Neural cell (in vitro differentiated cells): ENCODE results near the gene BCAT1. TPM values are rescaled to one million over a fixed set of nuclear protein-coding genes. Genes with fewer than 3 reads are reported as not detected.

ENCODE experiments used
- H2AFZ ChIP-seq: fragments of 200-600, 300-800 bp; sonication (generic), shearing (Covaris generic); 2 replicates; pipeline ENCODE4 v1.6.0; 2014; ENCODE audit warnings: low read depth, mild to moderate bottlenecking, antibody characterized with exemption, low read length, moderate library complexity
- H3F3A ChIP-seq: fragments of 200-600 bp; shearing (Covaris generic); 2 replicates; pipeline ENCODE4 v1.6.1; 2016; ENCODE audit warnings: mild to moderate bottlenecking, moderate library complexity, mixed read lengths, antibody characterized with exemption, low read length; ENCODE audit not compliant: insufficient read depth, poor library complexity, severe bottlenecking
- H3K27ac ChIP-seq: fragments of 200-600, 300-800 bp; sonication (generic), shearing (Covaris generic); 2 replicates; pipeline ENCODE4 v1.5.1; 2014; ENCODE audit warnings: mild to moderate bottlenecking, low read length, moderate library complexity
- H3K27me3 ChIP-seq: fragments of 300-800, 200-600 bp; sonication (generic), shearing (Covaris generic); 2 replicates; pipeline ENCODE4 v1.6.0; 2014; ENCODE audit warnings: mild to moderate bottlenecking, low read depth, low read length, moderate library complexity; ENCODE audit not compliant: insufficient read depth
- H3K36me3 ChIP-seq: fragments of 300-800, 200-600 bp; sonication (generic), shearing (Covaris generic); 2 replicates; pipeline ENCODE4 v1.5.1; 2014; ENCODE audit warnings: mild to moderate bottlenecking, antibody characterized with exemption, low read length, moderate library complexity; ENCODE audit not compliant: insufficient read depth
- H3K4me2 ChIP-seq: fragments of 300-800, 200-600 bp; sonication (generic), shearing (Covaris generic); 2 replicates; pipeline ENCODE4 v1.6.0; 2014; ENCODE audit warnings: mild to moderate bottlenecking, low read length
- H3K4me3 ChIP-seq: fragments of 300-800, 200-600 bp; sonication (generic), shearing (Covaris generic); 2 replicates; pipeline ENCODE4 v1.5.1; 2014; ENCODE audit warnings: mild to moderate bottlenecking, low read length, moderate library complexity
- H3K79me2 ChIP-seq: fragments of 200-600 bp; shearing (Covaris generic); replicated peaks from 2 replicates; pipeline ENCODE4 v1.6.0; 2014; ENCODE audit warnings: mild to moderate bottlenecking, low read length, moderate library complexity; ENCODE audit not compliant: insufficient read depth
- H3K9ac ChIP-seq: fragments of 300-800, 200-600 bp; sonication (generic), shearing (Covaris generic); 2 replicates; pipeline ENCODE4 v1.6.1; 2016; ENCODE audit warnings: mild to moderate bottlenecking, low read length, mixed read lengths
- H3K9me2 ChIP-seq: fragments of 200-600 bp; shearing (Covaris generic); 2 replicates; pipeline ENCODE4 v1.6.1; 2016; ENCODE audit warnings: mild to moderate bottlenecking, low read length, mixed read lengths; ENCODE audit not compliant: insufficient read depth
- H3K9me3 ChIP-seq: fragments of 200-600, 300-800 bp; sonication (generic), shearing (Covaris generic); 2 replicates; pipeline ENCODE4 v1.6.1; 2016; ENCODE audit warnings: mild to moderate bottlenecking, mixed run types, low read length, moderate library complexity, mixed read lengths
- H4K20me1 ChIP-seq: fragments of 200-600 bp; shearing (Covaris generic); 2 replicates; pipeline ENCODE4 v1.6.1; 2016; ENCODE audit warnings: mild to moderate bottlenecking, mixed run types; ENCODE audit not compliant: insufficient read depth
- CTCF ChIP-seq: fragments of 450-650 bp; IDR thresholded peaks from 2 replicates; pipeline ENCODE4 v1.5.1; 2014; ENCODE audit warnings: antibody characterized with exemption, mild to moderate bottlenecking, moderate library complexity; ENCODE audit not compliant: poor library complexity, severe bottlenecking
- EP300 ChIP-seq: fragments of 450-650 bp; conservative IDR thresholded peaks from 2 replicates; pipeline ENCODE4 v1.6.1; 2014; ENCODE audit warnings: antibody characterized with exemption, mild to moderate bottlenecking, moderate library complexity; ENCODE audit not compliant: poor library complexity, severe bottlenecking
- EZH2 ChIP-seq: fragments of 200-600, 300-800 bp; shearing (Covaris generic), sonication (generic); IDR thresholded peaks from 2 replicates; pipeline ENCODE4 v1.6.1; 2014; ENCODE audit warnings: antibody characterized with exemption, low read length, borderline replicate concordance, mild to moderate bottlenecking; ENCODE audit not compliant: insufficient read depth, poor library complexity, severe bottlenecking
- MXI1 ChIP-seq: fragments of 450-650 bp; conservative IDR thresholded peaks from 2 replicates; pipeline ENCODE4 v1.6.1; 2014; ENCODE audit warnings: antibody characterized with exemption, mild to moderate bottlenecking; ENCODE audit not compliant: poor library complexity, severe bottlenecking
- POLR2AphosphoS5 ChIP-seq: IDR thresholded peaks from 2 replicates; pipeline ENCODE4 v1.6.1; 2012
- RAD21 ChIP-seq: fragments of 450-650 bp; conservative IDR thresholded peaks from 2 replicates; pipeline ENCODE4 v1.6.1; 2014; ENCODE audit warnings: antibody characterized with exemption, mild to moderate bottlenecking, moderate library complexity
- REST ChIP-seq: IDR thresholded peaks from 2 replicates; pipeline ENCODE4 v1.6.1; 2012; ENCODE audit warnings: borderline replicate concordance
- SMC3 ChIP-seq: fragments of 450-650 bp; conservative IDR thresholded peaks from 2 replicates; pipeline ENCODE4 v1.6.1; 2014; ENCODE audit warnings: antibody characterized with exemption, mild to moderate bottlenecking, moderate library complexity; ENCODE audit not compliant: poor library complexity
- TAF1 ChIP-seq: IDR thresholded peaks from 2 replicates; pipeline ENCODE4 v1.6.1; 2012; ENCODE audit warnings: low read depth
- polyA plus RNA-seq: library from polyadenylated mRNA; depleted of rRNA; stranded (reverse); fragments of >200 nt; gene quantifications from 2 replicates; pipeline ENCODE4 v1.2.3, GENCODE V29; 2014

The BCAT1 gene
- polyA plus RNA-seq, 1 donor from 2014 or later: 31.3 TPM

GRCh38 chr12:24777359-24777758, 171.5 kb downstream of the BCAT1 start:
- Histone ChIP-seq H3K27me3 (no peaks in the 10 kb centered on the region), H3F3A (no peaks in the 10 kb centered on the region), H3K4me3 (no peak overlapping the region), H3K27ac (no peak overlapping the region), H3K79me2 (no peaks in the 10 kb centered on the region), H3K9ac (no peak overlapping the region), H3K36me3 (no peaks in the 10 kb centered on the region), H2AFZ (no peak overlapping the region), H3K9me3 (no peaks in the 10 kb centered on the region), H4K20me1 (no peaks in the 10 kb centered on the region), H3K9me2 (no peaks in the 10 kb centered on the region), H3K4me2 (no peak overlapping the region)
- no peak for TF ChIP-seq REST

DNA sequence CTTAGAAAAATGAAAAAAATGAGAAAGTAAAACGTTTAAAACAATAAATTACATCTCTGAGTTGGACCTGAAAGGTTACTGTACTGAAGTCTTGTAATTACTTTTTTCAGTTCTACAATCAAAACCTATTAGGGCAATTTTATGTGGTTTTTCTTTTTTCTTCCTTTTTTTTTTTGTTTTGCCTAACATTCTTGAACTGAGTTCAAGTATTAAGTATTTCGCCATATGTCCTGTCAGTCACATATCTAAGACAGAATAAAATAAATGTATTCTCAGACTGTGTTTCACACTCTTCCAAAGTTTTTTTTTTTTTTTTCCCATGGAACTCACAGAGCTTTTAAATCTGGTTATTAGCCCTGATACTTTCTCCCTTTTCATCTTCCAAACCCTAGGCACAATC, 172.0 kb downstream of the BCAT1 start:
- no peak overlapping the region for H3K4me2 ChIP-seq
- no peaks in the 10 kb centered on the region for H3K79me2 ChIP-seq
- H3K27me3 ChIP-seq: no peaks in the 10 kb centered on the region
- no peak overlapping the region for H3K27ac ChIP-seq
- no peaks in the 10 kb centered on the region for H3F3A ChIP-seq
- H3K9me3 ChIP-seq: no peaks in the 10 kb centered on the region
- no peaks in the 10 kb centered on the region for H4K20me1 ChIP-seq
- H3K9me2 ChIP-seq: no peaks in the 10 kb centered on the region
- H3K36me3 ChIP-seq: no peaks in the 10 kb centered on the region
- H3K4me3 ChIP-seq: no peak overlapping the region
- TF ChIP-seq EP300 (no peak), RAD21 (no peak), TAF1 (no peak), POLR2AphosphoS5 (no peak), MXI1 (no peak), REST (no peak), CTCF (no peak), EZH2 (no peak), SMC3 (no peak)
- no peak overlapping the region for H3K9ac ChIP-seq
- no peak overlapping the region for H2AFZ ChIP-seq
